MM.1S (cell line): ENCODE data around the gene CCSER2.

Experiments used
- CTCF ChIP-seq: fragments of 300-600 bp; sonication (generic); IDR thresholded peaks from 2 replicates; pipeline ENCODE4 v1.5.1; 2016; ENCODE audit warnings: antibody characterized with exemption, low read length, mixed read lengths
- EZH2 ChIP-seq: fragments of 300-600 bp; sonication (generic); optimal IDR thresholded peaks from 2 replicates; pipeline ENCODE3; 2017; ENCODE audit warnings: low read depth, mild to moderate bottlenecking, antibody characterized with exemption, low read length, mixed read lengths
- EZH2phosphoT487 ChIP-seq: fragments of 300-600 bp; sonication (generic); IDR thresholded peaks from 2 replicates; pipeline ENCODE4 v1.6.1; 2018; ENCODE audit warnings: antibody characterized with exemption, low read length

- TF ChIP-seq CTCF (no peak), EZH2 (no peak), EZH2phosphoT487 (no peak)
Observed at GRCh38 chr10:84356928-84357327, 28.5 kb downstream of the CCSER2 start.
